HG03103 (cell line): Measurements from ENCODE around the gene AKT1S1.
A peak's percentile ranks its signal among the peaks of the same experiment; 100 is the strongest.

Source experiments
- ATAC-seq: cut with Tn5 transposase; IDR thresholded peaks from one replicate; pipeline ENCODE4 v1.9.1; 2021; ENCODE audit warnings: low read depth; ENCODE audit not compliant: unreplicated experiment

Gene AKT1S1

DNA sequence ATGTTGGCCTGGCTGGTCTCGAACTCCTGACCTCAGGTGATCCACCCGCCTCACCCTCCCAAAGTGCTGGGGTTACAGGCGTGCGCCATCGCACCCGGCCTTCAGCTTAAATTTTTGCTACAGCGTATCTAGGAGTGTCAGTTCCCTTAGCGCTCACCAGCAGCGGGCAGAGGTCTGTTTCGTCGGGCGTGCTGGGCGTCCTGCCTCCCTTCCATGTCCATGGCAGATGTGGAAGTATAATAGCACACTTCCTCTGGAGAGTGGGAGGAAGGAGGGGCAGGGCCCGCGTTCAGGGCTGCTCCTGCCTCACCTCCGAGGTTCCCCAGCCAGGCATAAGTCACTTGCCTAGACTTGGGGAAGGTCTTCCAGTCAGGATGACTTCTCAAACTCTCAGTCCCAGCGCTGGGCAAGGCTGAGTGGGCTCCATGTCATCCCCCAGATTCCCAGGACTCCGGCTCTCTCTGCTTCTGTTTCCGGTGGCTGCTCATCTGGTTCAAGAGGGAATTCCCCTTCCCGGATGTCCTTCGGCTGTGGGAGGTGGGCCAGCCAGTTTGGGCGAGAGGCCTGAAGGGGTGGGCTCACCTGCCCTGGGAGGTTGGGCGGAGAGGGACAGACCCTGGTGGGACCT, 10.0 kb upstream of the AKT1S1 start:
- ATAC-seq: no peak

DNA sequence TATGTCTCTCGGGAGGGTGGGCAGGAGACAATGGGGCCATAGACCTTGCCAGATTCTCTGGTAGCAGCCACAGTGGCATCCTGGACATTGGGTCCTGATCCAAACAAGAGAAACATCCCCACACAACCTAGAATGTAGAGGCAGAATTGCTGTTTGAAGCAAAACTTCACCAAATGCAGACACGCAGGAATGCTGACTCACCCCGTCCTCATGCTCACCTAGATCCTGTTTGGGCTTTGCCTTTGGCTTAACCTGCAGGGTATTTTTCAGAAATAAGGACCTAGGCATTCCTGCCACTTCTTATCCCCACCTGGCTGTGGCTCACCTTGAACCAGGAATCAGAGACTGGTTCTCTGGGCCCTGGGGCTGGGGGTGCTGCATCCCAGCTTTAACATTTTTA, 7.6 kb upstream of the AKT1S1 start:
- no peak for ATAC-seq

DNA sequence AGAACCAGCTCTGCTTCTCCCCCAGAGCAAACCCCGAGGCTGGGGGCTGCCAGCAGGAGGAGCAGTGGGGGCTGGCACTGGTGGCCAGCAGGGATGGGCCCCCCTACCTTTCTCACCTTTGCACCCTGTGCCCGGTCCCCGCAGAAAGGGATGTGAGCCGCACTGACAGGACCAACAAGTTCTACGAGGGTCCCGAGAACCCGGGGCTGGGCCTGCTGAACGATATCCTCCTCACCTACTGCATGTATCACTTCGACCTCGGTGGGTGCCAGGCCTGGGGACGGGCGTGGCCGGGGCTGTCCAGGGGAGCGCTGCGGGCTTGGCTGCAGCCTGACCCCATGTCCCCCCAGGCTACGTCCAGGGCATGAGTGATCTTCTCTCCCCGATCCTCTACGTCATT, 7.0 kb upstream of the AKT1S1 start:
- ATAC-seq: no peak

DNA sequence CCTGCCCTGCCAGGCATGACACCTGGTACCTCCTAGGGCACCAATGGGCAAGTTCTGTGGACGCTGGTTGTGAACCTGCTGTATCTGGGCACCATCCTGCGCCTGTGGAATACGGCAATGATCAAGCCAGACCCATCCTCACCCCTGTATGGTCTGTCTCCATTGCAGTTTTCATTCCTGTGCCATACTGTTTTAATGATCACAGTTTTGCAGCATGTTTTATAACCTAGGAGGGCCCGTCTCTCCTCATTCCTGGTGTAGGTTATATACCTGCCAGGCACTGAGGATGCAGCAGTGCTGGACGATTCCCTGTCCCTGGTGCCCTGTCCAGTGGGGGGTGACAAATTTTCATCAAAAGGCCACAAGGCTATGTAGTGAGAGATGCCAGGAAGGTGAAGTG, 5.9 kb upstream of the AKT1S1 start:
- no peak for ATAC-seq

DNA sequence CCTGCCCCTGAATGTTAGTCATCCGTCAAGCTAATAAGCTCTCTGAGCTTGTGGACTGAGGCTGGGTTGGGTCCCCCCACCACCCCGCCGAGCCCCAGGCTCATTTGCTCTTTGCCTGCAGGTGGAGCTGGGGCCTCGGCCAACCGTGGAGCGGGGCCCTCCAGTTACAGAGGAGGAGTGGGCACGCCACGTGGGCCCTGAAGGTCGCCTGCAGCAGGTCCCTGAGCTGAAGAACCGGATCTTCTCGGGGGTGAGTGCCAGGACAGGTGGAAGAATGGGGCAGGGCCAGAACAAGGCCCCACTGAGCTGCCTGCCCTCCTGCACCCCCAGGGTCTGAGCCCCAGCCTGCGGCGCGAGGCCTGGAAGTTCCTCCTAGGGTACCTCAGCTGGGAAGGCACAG, 5.5 kb upstream of the AKT1S1 start:
- no peak for ATAC-seq

DNA sequence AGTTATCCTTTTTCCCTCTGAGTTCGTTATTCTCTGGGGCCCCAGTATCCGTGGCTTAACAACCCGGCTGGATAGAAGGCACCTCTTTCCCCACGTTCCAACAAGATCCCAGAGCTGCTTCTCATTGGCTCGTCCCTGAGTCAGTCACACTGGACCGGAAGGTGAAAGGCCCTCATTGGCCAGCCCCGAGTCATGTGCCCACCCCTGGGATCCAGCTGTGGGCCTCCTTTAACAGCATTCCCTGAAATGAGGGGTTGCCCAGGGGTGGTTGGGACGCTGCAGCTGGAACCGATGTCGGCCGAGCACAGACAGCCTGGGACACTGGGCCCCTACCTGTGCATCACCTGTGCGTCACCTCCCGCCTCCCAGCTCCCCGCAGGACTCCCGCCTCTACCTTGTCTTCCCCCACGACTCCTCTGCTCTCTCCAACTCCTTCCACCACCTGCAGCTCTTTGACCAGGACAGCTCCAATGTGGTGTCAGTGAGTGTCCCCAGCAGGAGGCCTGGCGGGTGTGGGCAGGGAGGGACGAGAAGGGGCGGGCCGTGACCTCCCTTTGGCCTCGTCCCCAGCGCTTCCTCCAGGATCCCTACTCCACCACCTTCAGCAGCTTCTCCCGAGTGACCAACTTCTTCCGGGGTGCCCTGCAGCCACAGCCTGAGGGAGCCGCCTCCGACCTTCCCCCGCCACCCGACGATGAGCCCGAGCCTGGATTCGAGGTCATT, 4.7 kb upstream of the AKT1S1 start:
- no peak for ATAC-seq

DNA sequence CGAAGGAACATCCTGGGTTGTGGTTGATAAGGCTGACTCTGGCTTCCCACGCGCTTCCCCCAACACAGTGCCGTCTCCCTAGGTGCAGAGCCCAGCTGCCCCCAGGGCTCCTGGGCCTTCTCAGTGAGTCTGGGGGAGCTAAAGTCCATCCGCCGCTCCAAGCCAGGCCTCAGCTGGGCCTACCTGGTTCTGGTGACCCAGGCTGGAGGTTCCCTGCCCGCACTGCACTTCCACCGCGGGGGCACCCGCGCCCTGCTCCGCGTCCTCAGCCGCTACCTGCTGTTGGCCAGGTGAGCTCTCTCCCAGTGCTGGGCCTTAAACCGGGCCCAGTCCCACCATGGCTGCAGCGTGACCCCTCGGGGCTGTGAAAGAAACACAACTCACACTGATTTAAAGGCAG, 4.0 kb upstream of the AKT1S1 start:
- no peak for ATAC-seq

DNA sequence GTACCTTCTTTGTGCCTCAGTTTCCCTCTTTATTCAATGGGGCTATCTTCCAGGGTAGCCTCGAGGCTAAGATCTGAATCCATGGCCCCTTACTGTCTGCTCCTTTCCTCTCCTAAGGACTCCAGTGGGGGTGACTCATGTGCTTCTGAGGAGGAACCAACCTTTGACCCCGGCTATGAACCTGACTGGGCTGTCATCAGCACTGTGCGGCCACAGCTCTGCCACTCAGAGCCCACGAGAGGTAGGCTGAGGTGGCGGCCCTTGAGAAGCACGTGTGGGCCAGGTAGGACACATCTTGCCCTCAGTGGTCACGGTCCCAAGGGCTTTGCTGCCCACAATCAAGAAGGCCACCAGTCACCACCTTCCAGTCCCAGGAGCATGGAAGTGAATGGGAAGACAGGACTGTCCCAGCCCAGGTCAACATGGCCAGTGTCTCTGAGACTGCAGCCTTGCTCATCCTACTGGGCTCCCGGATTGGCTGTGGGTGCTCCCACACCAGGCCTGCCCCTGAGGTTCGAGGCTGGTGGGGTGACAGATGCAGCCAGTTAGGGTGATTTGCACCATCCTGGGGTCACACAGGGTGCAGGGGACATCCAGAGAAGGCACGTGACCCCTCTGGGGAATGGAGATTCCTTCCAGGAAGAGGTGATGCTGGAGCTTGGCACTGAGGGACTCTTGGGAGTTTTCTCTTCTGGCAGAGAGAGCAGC, 3.2 kb upstream of the AKT1S1 start:
- no peak for ATAC-seq

DNA sequence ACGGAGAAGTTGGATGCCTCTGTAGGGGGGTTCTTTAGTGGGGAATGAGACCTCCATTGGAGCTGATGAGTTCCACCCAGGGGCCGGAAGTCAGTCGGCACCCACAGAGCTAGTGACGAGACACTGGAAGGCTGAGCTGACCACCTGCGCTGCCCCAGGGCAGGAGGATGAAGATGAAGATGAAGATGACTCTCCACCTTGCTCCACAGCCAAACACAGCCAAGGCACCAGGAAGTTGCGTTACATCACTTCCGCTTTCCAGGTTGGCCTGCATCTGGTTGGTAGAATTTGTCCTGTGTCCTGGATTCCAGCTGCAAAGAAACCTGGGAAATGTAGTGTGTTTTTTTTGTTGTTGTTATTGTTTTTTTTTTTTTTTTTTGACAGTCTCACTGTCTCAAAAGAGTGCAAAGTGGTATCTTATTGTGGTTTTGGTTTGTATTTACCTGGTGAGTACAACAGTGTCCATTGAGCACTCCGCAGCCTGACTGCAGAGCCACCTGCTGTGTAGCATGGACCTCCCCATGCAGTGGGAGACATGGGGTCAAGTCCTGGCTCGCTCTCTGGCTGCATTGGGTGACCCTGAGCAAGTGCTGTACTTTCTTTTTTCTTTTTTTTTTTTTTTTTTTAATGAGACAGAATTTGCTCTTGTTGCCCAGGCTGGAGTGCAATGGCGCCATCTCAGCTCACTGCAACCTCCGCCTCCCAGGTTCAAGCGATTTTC, 2.2 kb upstream of the AKT1S1 start:
- no peak for ATAC-seq

DNA sequence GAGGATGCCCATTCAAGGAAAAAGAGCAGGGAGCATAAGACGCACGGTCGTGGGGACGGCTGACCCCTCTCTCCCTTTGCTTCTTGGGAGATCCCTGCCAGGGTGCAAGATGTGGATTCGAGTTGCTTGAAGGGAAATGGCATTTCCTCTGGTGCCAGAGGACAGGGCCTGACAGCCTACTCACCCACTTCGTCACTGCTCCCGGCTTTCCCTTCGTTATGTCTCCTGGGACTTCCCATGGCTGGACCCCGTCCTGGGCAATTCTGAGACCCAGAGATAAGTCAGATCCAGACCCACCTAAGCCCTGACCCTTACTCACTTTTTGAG, 1.6 kb upstream of the AKT1S1 start:
- ATAC-seq: no peak

DNA sequence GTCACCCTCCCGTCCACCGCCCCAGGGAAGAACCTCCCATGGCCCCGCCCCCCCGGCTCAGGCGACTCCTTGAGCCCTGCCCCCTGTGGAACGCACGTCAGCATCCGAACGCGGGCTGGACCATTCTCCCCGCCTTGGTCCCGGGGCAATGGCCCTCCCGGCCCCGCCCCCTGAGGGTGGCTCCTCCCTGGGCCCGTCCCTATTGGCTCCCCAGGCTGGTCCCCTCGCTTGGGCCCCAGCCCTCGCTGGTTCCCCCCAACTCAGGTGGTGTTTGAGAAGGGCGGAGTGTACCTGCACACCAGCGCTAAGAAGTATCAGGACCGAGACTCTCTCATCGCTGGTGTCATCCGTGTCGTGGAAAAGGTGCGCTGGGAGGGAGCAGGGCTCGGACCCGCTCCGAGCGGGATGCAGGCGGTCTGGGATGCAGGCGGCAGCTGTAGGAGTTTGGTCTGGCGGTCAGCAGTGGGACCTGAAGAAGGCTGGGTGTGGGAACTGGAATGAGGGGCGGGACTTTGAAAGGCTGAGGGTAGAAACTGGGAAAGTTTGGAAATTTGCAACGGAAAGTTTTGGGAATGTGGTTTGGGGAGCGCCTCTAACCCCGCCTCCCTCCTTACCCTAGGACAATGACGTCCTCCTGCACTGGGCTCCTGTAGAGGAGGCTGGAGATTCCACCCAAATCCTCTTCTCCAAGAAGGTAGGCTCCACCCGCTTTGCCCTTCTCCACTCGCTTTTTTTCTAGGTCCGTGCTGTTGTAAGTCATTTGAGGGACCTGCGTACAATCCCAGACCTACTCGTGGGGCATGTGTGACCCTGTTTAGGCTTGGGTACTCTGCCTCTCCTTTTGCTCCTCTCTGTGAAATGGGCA, 956 bp upstream of the AKT1S1 start:
- peak; percentile 43 for ATAC-seq

DNA sequence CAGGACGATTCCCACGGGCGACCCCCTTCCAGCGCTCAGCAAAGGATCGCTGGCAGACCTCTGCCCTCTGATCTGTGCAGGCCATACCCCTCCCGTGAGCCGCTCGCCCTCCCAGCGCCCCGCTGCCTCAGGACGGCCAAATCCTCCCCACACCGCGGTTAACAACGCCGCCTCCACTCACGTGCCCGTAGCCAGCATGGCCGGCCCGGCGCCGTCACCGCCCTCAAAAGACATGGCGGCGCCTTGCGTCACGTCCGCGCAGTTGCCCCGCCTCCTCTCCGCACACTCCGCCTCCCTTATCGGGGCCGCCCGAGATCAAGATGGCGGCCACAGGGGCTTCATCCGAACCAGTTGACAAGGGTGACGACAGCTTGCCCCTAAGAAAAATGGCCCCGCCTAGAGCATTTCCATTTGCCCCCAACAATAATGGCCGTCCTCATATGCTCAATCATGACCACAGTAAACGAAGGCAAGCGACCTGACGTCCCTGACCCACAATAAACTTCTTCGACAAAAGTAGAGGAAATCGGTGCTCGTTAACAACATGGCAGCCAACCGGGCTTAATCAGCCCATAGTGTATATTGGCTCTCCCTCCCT, 634 bp downstream of the AKT1S1 start:
- ATAC-seq: peak; percentile 43

DNA sequence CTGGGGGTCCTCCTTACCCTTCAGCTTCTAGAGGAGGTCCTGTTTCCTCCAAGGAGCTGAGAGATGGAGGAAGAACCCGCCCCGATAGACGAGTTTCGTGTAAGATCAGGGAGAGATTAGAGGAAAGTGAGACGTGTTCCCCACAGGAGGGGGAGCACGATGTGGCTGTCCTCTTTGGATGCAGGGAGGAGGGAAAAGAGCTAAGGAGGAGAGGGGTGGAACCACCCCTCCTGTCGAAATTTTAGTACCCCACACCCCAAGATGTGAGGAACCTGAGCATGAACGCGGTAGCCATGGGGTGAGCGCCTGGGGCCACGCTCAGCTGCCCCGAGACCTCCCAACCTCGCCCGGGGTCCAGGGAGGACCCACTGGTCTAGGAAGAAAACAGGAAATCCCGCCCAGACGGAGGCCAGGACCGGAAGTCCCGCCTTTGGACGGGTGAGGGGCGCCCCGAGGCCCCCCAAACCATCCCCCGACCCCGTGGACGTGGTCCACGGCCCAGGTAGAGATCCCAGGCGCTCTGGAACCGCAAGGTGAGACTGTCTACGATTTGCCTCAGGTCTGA, 1.2 kb downstream of the AKT1S1 start:
- ATAC-seq: no peak

DNA sequence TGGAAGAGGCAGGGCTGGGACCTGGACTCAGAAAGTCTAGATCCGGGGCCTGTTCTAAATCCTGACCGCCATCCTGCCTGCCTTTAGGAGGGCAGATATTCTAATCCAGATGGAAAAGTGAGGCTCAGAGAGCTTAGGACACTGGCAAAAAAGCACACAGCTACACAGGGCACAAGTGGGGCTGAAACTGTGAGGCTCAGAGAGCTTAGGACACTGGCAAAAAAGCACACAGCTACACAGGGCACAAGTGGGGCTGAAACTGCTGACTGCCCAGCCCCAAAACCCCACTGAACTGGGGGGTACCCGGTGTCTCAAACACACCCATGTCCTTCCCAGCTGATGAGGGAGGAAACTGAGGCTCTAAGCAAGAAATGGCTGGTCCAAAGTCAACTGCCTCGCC, 2.0 kb downstream of the AKT1S1 start:
- ATAC-seq: no peak

DNA sequence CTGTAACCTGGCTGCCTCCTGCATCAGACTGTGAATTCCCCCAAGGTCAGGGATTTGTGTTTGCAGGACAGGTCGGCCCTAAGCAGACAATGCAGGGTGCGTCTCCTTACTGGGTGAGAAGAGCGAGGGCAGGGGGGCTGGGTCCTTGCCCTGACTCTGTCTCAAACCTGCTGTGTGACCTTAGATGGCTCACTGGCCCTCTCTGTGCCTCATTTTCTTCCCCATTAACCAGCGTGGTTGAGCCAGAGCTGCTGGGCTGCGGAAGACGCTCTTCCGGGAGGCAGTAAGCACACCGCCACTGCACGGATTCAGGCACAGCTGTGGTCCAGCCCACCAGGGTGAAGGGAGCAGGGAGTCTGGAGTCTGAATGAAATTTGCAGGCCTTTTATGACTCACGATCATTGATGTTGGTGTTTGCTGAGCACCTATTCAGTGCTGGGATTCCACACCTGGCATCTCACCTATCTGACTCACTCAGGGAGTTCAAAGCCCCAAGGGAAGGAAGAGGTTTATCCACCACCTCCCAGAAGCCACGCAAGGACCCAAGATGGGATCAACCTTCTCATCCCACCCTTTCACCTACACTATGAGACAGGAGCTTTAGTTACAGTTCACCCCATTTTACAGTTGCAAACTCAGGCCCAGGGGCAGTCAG, 2.5 kb downstream of the AKT1S1 start:
- ATAC-seq: no peak

DNA sequence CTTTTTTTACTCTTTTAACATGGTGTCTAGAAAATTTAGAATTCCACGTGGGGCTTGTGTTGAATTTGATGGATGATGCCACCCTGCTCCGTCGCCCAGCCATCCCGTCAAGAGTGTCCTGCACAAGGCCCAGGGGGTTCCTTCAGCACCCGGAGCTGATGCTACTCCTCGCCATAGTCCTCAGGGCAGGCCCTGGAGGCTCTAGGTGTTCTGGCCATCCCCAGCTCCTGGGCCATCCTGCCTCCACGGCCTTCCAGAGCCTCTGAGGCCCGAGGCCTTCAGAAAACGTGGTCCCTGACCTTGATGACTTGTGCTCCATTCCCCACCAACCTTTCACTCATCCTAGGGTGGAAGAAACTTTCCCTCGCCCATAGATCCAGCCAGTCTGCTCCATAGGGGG, 3.3 kb downstream of the AKT1S1 start:
- ATAC-seq: no peak

DNA sequence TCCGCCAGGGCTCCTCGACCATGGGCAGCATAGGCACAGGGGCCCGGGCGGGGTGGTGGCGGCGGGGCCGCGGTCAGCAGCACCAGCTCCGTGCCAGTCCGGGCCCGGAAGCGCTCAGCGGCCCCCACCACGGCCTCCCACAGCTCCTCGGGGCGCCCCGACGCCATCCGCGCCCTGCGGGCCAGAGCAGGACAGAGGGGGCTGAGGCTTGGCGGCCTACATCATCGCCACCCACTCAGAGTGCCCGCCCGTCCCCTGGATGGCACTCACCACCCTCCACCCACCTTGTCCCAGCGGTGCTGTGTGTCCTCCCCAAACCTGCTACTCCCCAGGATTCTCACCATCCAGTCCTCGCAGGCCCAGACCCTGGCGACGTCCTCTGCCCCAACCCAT, 4.0 kb downstream of the AKT1S1 start:
- no peak for ATAC-seq

DNA sequence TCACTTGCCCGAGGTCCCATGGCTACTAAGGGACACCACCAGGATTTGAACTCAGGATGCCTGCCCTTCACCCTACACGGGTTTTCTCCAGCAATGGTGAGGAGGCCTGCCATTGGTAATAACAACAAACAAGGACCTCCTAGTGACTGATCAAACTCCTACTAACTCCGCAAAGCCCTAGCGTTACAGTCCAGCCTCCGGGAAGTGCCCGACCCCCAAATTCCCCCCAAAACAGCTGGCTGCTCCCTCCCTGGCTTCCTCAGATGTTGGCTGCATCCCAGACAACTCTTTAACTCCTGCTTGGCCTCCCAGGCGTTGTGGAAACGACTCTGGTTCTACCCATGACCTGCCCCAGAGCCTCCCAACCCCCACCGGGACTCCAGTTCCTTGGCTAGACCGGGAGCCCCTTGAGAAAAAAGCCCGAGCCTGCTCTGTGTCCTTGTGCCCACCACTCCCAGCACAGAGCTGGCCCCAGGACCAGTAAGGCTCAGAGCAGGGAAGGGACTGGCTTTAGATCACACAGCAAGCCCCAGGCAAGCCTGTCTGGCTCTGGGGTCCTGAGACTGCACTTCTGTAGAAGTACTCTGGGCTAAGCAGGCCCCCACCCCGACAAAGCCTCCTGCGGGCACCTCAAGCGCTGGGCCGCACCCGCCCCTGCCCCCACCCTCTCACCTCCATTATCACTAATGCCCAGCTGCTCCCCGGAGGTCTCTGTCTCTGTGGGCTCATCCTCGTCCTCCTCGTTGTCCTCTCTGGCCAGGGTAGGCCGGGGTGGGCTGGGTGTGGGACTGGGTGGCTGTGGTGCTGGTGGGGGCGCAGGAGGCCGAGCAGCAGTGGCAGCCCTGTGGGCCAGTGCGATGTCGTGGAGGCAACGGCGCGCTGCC, 4.7 kb downstream of the AKT1S1 start:
- ATAC-seq: no peak
